Stimulated activated CD8-positive, alpha-beta memory T cell treated with anti-CD3 and anti-CD28 coated beads, Interleukin-12 subunit alpha, Interleukin-12 subunit beta, amount 100 ng/mL, for 4 hours (primary cell): Measurements from ENCODE around the gene MRPL50.
"Not testable (repeated sequence)": the region's sequence is repeated elsewhere in the genome, so short reads cannot be mapped to it uniquely, and the experiment has no call there.

Experiments
- DNase-seq: peaks from one replicate; pipeline ENCODE4 v3.0.0-alpha.2; 2020; ENCODE audit warnings: low read depth

MRPL50 gene

GRCh38 chr9:101417977-101418376 is 19.6 kb upstream of the MRPL50 start:
- DNase-seq: no peak

- DNase-seq: no peak
Measured at GRCh38 chr9:101417389-101417788, 19.0 kb upstream of the MRPL50 start.

GRCh38 chr9:101415578-101415977 is 17.2 kb upstream of the MRPL50 start:
- DNase-seq: no peak

GRCh38 chr9:101414839-101415238 is 16.4 kb upstream of the MRPL50 start:
- DNase-seq: no peak

- DNase-seq: no peak
Measured at GRCh38 chr9:101409079-101409477, 10.7 kb upstream of the MRPL50 start.

GRCh38 chr9:101408374-101409078 is 10.1 kb upstream of the MRPL50 start:
- no peak for DNase-seq

- DNase-seq: no peak
Measured at GRCh38 chr9:101403516-101404285, 5.3 kb upstream of the MRPL50 start.

GRCh38 chr9:101400120-101400519 is 1.7 kb upstream of the MRPL50 start:
- DNase-seq: no peak

GRCh38 chr9:101399643-101399970 is 1.2 kb upstream of the MRPL50 start:
- no peak for DNase-seq

- no peak for DNase-seq
Measured at GRCh38 chr9:101398930-101399642, 668 bp upstream of the MRPL50 start.

- DNase-seq: no peak
Measured at GRCh38 chr9:101397746-101398067, 711 bp downstream of the MRPL50 start.

GRCh38 chr9:101394687-101395086 is 3.7 kb downstream of the MRPL50 start:
- DNase-seq: no peak

GRCh38 chr9:101393135-101393534 is 5.3 kb downstream of the MRPL50 start:
- no peak for DNase-seq

- DNase-seq: no peak
Measured at GRCh38 chr9:101388507-101388993, 9.9 kb downstream of the MRPL50 start.

- DNase-seq: no peak
Measured at GRCh38 chr9:101387871-101388506, 10.4 kb downstream of the MRPL50 start.

- not testable (repeated sequence) for DNase-seq
Measured at GRCh38 chr9:101384873-101385536, 13.4 kb downstream of the MRPL50 start, which contains the start of gene BAAT. Gene BAAT (minus strand): TSS chr9:101385006. CDS start chr9:101371404, 13,602 bp downstream.

- DNase-seq: no peak
Measured at GRCh38 chr9:101383361-101383760, 15.1 kb downstream of the MRPL50 start.

- DNase-seq: no peak
Measured at GRCh38 chr9:101381833-101382342, 16.5 kb downstream of the MRPL50 start.

GRCh38 chr9:101381118-101381517 is 17.3 kb downstream of the MRPL50 start:
- no peak for DNase-seq

GRCh38 chr9:101380295-101380694 is 18.1 kb downstream of the MRPL50 start:
- no peak for DNase-seq

- DNase-seq: no peak
Measured at GRCh38 chr9:101376111-101376848, 22.1 kb downstream of the MRPL50 start.
